GM13977 (cell line): Measurements from ENCODE around the gene IFNA14.

Experiments used
- DNase-seq: peaks from one replicate; pipeline ENCODE4 v3.0.0; 2012; ENCODE audit warnings: low spot score
- CTCF ChIP-seq: IDR thresholded peaks from 2 replicates; pipeline ENCODE4 v1.5.1; 2012; ENCODE audit warnings: mild to moderate bottlenecking, control low read depth; ENCODE audit not compliant: insufficient read depth; ENCODE audit errors: extremely low read depth, missing control alignments
- in situ Hi-C: fragments of 300-500 bp; cut with MboI; formaldehyde crosslinking; loops from one replicate; pipeline ENCODE4 v1.12.0; 2022; ENCODE audit warnings: low sequenced_read_pairs, low pct_unique_long_range_greater_than_20kb, mixed read lengths, inconsistent platforms; ENCODE audit not compliant: unreplicated experiment

The IFNA14 gene

GRCh38 chr9:21239911-21240310, at the start of gene IFNA14:
TSS of gene IFNA14 (minus strand) at chr9:21240005. CDS start at chr9:21239935, 70 bp downstream.
- in situ Hi-C loops = loop anchor here (25.0 kb wide), 1 partner anchor 197 kb away; the partner anchor contains the start of gene IFNA1
- no peak for DNase-seq

GRCh38 chr9:21287280-21287679, 47.5 kb upstream of the IFNA14 start:
- in situ Hi-C loops = no loop called here
- no peak for DNase-seq
- TF ChIP-seq CTCF = no peak

More at GRCh38 chr9:21239911-21240310, at the start of gene IFNA14:
- no peak for TF ChIP-seq CTCF

DNA sequence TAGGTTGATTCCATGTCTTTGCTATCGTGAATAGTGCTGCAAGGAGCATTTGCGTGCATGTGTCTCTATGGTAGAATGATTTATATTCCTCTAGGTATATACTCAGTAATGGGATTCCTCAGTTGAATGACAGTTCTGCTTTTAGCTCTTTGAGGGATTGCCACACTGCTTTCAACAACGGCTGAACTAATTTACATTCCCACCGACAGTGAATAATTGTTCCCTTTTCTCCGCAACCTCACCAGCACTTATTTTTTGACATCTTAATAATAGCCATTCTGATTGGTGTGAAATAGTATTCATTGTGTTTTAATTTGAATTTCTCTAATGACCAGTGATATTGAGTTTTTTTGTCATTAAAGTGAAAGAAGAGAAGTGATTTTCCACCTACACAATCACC, 46.9 kb upstream of the IFNA14 start:
- no peak for TF ChIP-seq CTCF
- DNase-seq = no peak
- in situ Hi-C loops = no loop called here

DNA sequence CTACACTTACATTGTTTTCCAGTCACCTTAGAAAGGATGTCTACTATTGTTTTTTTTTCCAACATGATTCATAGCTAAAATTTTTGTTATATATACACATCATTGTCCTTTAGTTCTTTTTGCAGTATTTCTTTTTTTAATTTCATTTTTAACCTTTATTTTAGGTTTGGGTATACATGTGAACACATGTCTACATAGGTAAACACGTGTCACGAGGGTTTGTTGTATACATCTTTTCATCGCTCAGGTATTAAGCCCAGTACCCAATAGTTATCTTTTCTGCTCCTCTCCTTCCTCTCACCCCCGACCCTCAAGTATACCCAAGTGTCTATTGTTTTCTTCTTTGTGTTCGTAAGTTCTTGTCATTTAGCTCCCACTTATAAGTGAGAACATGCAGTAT, 46.3 kb upstream of the IFNA14 start:
- no peak for TF ChIP-seq CTCF
- in situ Hi-C loops = no loop called here
- no peak for DNase-seq

GRCh38 chr9:21281275-21281674, 41.5 kb upstream of the IFNA14 start:
- in situ Hi-C loops = no loop called here

GRCh38 chr9:21268347-21268657, 28.5 kb upstream of the IFNA14 start:
- TF ChIP-seq CTCF = no peak
- in situ Hi-C loops = no loop called here
- no peak for DNase-seq

More at GRCh38 chr9:21281275-21281674, 41.5 kb upstream of the IFNA14 start:
- TF ChIP-seq CTCF = no peak
- no peak for DNase-seq
